ENCODE measurements around the gene MICB.

DNA sequence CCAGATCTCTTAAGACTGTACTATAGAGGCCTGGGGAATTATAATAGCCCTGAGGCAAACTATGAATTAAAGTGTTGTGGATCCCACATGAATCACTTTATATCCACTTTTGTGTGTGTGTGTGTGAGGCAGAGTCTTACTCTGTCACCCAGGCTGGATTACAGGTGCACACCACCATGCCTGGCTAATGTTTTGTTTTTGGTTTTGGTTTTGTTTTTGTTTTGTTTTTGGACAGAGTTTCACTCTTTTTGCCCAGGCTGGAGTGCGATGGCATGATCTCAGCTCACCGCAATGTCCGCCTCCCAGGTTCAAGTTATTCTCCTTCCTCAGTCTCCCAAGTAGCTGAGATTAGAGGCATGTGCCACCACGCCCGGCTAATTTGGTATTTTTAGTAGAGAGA lies 32.2 kb upstream of the MICB start:
- no peak for TF ChIP-seq POLR2AphosphoS5 (IDR thresholded peaks at IDR 0.05)
- no peak for TF ChIP-seq POLR2A (IDR thresholded peaks at IDR 0.05)

Data from sigmoid colon (tissue), 4 donors.